Daoy (cell line): ENCODE measurements around the gene PPP2R2B. TPM values are rescaled to one million over a fixed set of nuclear protein-coding genes. Genes with fewer than 3 reads are reported as not detected.
"Not testable (repeated sequence)": the region's sequence is repeated elsewhere in the genome, so short reads cannot be mapped to it uniquely, and the experiment has no call there.

Experiments used
- DNase-seq: peaks from one replicate; pipeline ENCODE4 v3.0.0-alpha.2; 2015; ENCODE audit warnings: low read depth
- total RNA-seq: library from RNA; depleted of rRNA; stranded (reverse); fragments of >200 nt; shearing (Covaris generic); gene quantifications from 2 replicates; pipeline ENCODE4 v1.2.3, GENCODE V29; 2014

PPP2R2B gene
- total RNA-seq, 1 experiment from 2014 or later, result 5.0 TPM

GRCh38 chr5:146607659-146608332, 270.8 kb downstream of the PPP2R2B start:
- peak; percentile 23 for DNase-seq

GRCh38 chr5:146606893-146607292, 271.7 kb downstream of the PPP2R2B start:
- no peak for DNase-seq

GRCh38 chr5:146600376-146600775, 278.2 kb downstream of the PPP2R2B start:
- no peak for DNase-seq

GRCh38 chr5:146599261-146599660, 279.3 kb downstream of the PPP2R2B start:
- no peak for DNase-seq

GRCh38 chr5:146595088-146595487, 283.5 kb downstream of the PPP2R2B start:
- DNase-seq, result no peak

GRCh38 chr5:146592352-146592751, 286.2 kb downstream of the PPP2R2B start:
- DNase-seq, result no peak

- DNase-seq, result no peak
These were observed 289.6 kb downstream of the PPP2R2B start for GRCh38 chr5:146589028-146589345.

- DNase-seq, result peak; percentile 11
These were observed 290.1 kb downstream of the PPP2R2B start for GRCh38 chr5:146588331-146589027.

GRCh38 chr5:146586752-146587151, 291.8 kb downstream of the PPP2R2B start:
- DNase-seq, result no peak

- DNase-seq, result no peak
These were observed 293.8 kb downstream of the PPP2R2B start for GRCh38 chr5:146584750-146585149.

GRCh38 chr5:146582051-146582596, 296.4 kb downstream of the PPP2R2B start:
- no peak for DNase-seq

- no peak for DNase-seq
These were observed 298.3 kb downstream of the PPP2R2B start for GRCh38 chr5:146580237-146580636.

- DNase-seq, result no peak
These were observed 303.8 kb downstream of the PPP2R2B start for GRCh38 chr5:146574713-146575112.

GRCh38 chr5:146568161-146568560, 310.4 kb downstream of the PPP2R2B start:
- no peak for DNase-seq

- peak; percentile 79 for DNase-seq
These were observed 312.7 kb downstream of the PPP2R2B start for GRCh38 chr5:146565764-146566367.

- DNase-seq, result no peak
These were observed 314.4 kb downstream of the PPP2R2B start for GRCh38 chr5:146564007-146564762.

- DNase-seq, result no peak
These were observed 316.1 kb downstream of the PPP2R2B start for GRCh38 chr5:146562461-146562860.

GRCh38 chr5:146561711-146562110, 316.8 kb downstream of the PPP2R2B start:
- no peak for DNase-seq

- DNase-seq, result peak; percentile 56
These were observed 318.2 kb downstream of the PPP2R2B start for GRCh38 chr5:146560205-146560812.

- not testable (repeated sequence) for DNase-seq
These were observed 321.7 kb downstream of the PPP2R2B start for GRCh38 chr5:146556884-146557283.

GRCh38 chr5:146553446-146553845, 325.1 kb downstream of the PPP2R2B start:
- DNase-seq, result no peak

- no peak for DNase-seq
These were observed 328.9 kb downstream of the PPP2R2B start for GRCh38 chr5:146549615-146550014.
